Measurements from ENCODE around the gene SGK1. TPM values are rescaled to one million over a fixed set of nuclear protein-coding genes. Genes with fewer than 3 reads are reported as not detected.

The SGK1 gene
- total RNA-seq, 1 experiment from 2014 or later = 7.8 TPM

GRCh38 chr6:134361011-134361410 lies 43.1 kb upstream of the SGK1 start:
- Histone ChIP-seq H2AFZ (ENCODE audit: low read length) (no peak overlapping the region), H3K79me1 (ENCODE audit: insufficient read depth, low read depth, low read length, poor library complexity, severe bottlenecking) (no peaks in the 10 kb centered on the region), H3K4me1 (ENCODE audit: insufficient read depth, low read length) (no peaks in the 10 kb centered on the region), H3K27me3 (ENCODE audit: insufficient read depth, low read length) (no peaks in the 10 kb centered on the region), H4K91ac (ENCODE audit: insufficient read length, low read depth, low read length) (no peak overlapping the region), H4K5ac (ENCODE audit: insufficient read length, low read depth, low read length) (no peak overlapping the region), H4K8ac (replicated peaks; ENCODE audit: insufficient read length, low read depth, low read length) (no peak overlapping the region), H3K23me2 (ENCODE audit: insufficient read length, low read depth, low read length, poor library complexity, severe bottlenecking) (no peaks in the 10 kb centered on the region), H3T11ph (ENCODE audit: low read length) (no peak overlapping the region), H3K4ac (ENCODE audit: low read depth, low read length) (no peak overlapping the region), H3K56ac (ENCODE audit: insufficient read length, low read depth, low read length) (no peak overlapping the region), H2BK15ac (ENCODE audit: low read depth, low read length) (no peak overlapping the region), H2BK12ac (ENCODE audit: insufficient read length, low read depth, low read length) (no peak overlapping the region), H2BK5ac (ENCODE audit: insufficient read length, low read length) (no peak overlapping the region), H3K9me3 (ENCODE audit: control insufficient read depth, low read depth, low read length) (no peaks in the 10 kb centered on the region), H3K79me2 (ENCODE audit: insufficient read depth, low read length) (no peaks in the 10 kb centered on the region), H2BK20ac (ENCODE audit: low read depth, low read length, poor library complexity, severe bottlenecking) (no peak overlapping the region), H2AK5ac (ENCODE audit: insufficient read length, low read length) (no peak overlapping the region), H4K20me1 (ENCODE audit: control insufficient read depth, insufficient read depth, insufficient read length) (no peaks in the 10 kb centered on the region), H3K18ac (ENCODE audit: insufficient read length, low read depth, low read length) (no peak overlapping the region), H2BK120ac (ENCODE audit: low read depth, low read length, poor library complexity, severe bottlenecking) (no peak overlapping the region), H3K23ac (ENCODE audit: insufficient read length, low read depth, low read length) (no peak overlapping the region), H3K14ac (ENCODE audit: insufficient read depth, low read length) (no peak overlapping the region), H3K9ac (ENCODE audit: extremely low read depth, insufficient read length, low read length) (no peak overlapping the region), H3K27ac (ENCODE audit: insufficient read length, low read depth, low read length) (no peak overlapping the region), H3K4me2 (ENCODE audit: insufficient read depth, insufficient read length, low read length) (no peak overlapping the region)
- Mint-ChIP-seq H3K27ac (no peak overlapping the region), H3K36me3 (ENCODE audit: insufficient read depth in 1 of 3, low read depth in 3 of 3) (peaks cover 3 to 7% (median 6%) of the 10 kb centered on the region in 3 experiments; a peak in 5 of 7 replicates), H3K9me3 (peaks cover 4 to 8% of the 10 kb centered on the region in 2 experiments; a peak in 3 of 5 replicates), H3K4me3 (no peak overlapping the region), H3K4me1 (peaks cover 12 to 18% of the 10 kb centered on the region in 2 experiments), H3K27me3 (ENCODE audit: low read depth) (no peaks in the 10 kb centered on the region; the same call in 1 of the 2 replicates)
- no peak for DNase-seq
- WGBS (ENCODE audit: extremely low coverage, insufficient read length, low lambda C conversion rate) = no CpG with 5 or more reads among the region's 6 CpGs
- TF ChIP-seq CTCF (conservative IDR thresholded peaks at IDR 0.05) = no peak
